Measurements from ENCODE around the gene ANXA7. TPM values are rescaled to one million over a fixed set of nuclear protein-coding genes. Genes with fewer than 3 reads are reported as not detected.
A peak's percentile ranks its signal among the peaks of the same experiment; 100 is the strongest.

ANXA7 gene
- 94.4 and 115 TPM in 2 replicates for total RNA-seq (2014; rRNA removed; shearing (Covaris generic))
- 117 and 124 TPM in 2 replicates for polyA plus RNA-seq (2015; cell fraction: cytosol; rRNA removed)
- polyA plus RNA-seq (2015; cell fraction: nucleus; rRNA removed): 127 and 136 TPM in 2 replicates

DNA sequence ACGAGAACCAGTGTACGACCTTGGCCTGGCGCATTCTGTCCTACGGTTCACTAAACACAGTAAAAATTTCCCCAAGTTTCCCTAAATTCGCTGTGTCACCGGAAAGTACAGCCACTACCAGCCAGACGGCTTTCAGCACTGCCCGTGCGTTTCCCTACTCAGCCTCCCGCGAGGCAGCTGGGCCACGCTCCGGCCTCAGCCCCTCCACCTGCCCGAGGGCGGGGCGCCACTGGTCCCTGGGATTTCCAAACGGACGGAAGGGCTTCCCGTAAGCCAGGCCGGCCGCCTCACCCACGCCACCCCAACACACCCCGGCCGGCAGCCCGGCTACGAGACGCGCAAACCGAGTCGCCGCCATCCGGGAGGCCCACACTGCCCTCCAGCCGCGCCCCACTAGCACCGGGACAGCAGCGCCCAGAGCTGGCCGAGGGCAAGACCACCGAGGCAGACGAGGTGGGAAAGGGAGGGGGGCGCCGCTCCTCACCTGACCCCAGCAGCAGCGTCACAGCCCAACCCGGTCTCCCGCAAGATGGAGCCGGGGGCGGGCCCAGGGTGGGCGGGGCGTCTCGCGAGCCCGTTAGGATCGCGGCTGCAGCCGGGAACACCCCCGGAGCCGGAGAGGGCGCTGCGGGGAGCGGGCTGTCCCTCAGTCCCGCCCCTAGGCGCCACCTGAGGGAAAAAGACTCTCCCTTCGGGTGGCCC lies at the start of gene ANXA7:
Gene ANXA7, minus strand, starts transcription at position 531 of the 702 bp plus-strand sequence. CDS start 13,202 bp downstream, outside the sequence.
- DNase-seq (ENCODE audit: low read depth): peak; percentile 84

DNA sequence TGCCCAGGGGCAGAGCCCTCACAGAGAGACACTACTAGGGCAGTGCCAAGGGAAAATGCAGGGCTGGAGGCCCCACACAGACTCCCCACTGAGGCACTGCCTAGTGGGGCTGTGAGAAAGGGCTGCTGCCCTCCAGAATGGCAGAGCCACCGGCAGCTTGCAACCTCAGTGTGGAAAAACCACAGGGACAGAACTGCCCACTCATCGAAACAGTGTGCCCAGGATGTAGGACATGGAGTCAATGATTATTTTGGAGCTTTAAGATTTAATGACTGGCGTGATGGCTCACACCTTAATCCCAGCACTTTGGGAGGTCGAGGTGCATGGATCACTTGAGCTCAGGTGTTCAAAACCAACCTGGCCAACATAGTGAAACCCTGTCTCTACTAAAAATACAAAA lies 47.0 kb upstream of the ANXA7 start:
- DNase-seq (ENCODE audit: low read depth): no peak

DNA sequence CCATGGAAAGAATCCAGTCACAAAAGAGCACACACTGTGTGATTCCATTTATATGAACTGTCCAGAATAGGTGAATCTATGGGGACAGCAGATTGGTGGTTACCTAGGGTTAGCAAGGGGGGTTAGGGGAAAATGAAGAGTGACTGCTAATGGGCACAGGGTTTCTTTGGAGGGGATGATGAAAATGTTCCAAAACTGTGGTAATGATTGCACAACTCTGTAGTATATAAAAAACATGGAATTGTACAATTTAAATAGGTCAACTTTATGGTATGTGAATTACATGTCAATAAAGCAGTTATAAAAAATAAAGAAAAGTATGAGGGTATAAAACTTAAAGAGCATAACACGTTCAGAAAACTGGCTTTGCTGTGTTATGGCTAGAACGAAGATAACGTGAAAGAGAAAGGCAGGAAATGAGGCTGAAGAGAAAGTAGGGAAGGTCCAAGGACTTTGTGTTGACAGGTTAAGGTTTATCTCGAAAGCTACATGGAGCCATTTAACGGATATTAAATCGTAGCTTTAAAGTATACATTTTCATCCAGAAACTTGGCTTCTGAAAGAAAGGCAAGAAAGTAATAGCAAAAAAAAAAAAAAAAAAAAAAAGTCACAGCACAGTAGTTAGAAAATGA lies 45.9 kb upstream of the ANXA7 start:
- DNase-seq (ENCODE audit: low read depth): no peak

DNA sequence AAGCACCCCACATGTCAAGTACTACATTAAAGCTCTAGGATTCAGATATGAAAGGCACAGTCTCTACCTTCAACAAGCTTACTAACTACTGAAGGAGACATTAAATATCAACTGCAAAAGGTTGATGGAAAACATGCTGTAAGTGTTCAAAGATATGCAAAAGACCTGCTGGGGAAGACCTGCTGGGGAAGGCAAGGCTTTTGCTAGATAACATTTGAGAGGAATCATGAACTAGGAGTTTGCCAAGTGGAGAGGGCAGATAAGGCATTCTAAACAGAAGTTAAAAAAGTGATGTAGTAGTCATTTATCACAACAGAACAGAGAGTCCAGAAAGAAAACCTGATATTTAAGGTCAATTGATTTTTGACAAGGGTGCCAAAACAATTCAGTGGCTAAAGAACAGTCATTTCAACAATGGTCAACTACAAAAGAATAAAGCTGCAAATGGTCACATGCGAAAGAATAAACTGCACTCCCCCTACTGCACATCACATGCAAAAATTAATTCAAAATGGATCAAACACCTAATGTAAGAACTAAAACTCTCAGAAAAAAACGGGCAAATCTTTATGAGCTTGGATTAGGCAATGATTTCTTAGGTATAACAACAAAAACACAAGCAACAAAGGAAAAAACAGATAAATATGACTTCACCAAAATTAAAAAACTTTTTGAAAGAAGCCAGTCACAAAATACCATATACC lies 42.5 kb upstream of the ANXA7 start:
- DNase-seq (ENCODE audit: low read depth): no peak

DNA sequence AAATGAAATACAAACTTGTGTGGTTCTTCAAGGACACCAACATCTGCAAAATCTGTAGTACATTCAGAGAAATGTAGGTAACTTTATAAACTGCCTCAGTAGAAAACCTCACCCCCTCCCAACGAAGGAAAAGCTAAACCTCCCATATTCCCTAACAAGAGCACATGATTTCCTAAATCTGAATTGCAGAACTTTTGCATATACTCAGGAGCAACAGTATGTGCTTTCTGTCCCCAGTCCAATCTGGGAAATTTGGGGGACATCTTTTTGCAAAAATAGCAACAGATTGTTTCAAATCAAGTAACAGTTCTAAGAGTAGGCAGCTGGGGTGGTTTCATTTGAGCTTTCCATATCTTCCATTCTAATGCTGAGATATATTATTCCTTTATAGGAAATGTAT lies 35.3 kb upstream of the ANXA7 start:
- DNase-seq (ENCODE audit: low read depth): no peak

DNA sequence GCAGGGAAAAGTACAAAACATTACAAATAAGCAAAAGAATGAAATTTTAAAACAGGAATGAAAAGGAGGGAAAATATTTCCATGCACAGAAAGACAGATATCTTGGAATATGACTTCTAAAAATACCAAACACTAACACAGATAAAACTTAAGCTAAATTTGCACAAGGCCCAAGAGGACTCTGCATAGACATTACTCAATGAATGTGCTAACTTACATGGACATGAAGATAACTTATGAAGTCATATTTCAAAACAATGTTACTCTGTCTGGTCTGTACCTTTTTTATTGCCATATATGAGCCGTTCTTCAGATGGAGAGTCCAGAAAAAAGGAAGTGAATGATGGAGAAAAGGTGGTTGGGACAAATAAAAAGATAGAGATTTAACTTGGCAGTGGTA lies 34.5 kb upstream of the ANXA7 start:
- DNase-seq (ENCODE audit: low read depth): no peak

DNA sequence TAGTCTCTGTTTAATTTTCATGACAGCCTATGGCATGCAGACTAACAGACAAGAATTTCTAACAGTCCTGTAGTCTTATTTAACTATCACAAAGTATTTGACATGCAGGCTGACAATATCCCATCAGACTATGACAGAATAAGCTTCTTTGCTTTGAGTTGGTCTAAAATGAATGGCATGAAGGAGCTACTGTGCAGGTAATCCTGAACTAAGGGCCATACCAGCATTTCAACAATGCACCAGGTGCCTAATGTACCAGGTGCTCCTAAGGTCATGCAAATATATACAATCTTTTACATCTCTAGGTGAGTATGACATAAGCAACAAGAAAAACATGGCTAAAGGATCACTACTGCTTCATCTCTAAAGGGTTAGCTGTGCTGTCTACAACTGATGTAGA lies 33.1 kb upstream of the ANXA7 start:
- DNase-seq (ENCODE audit: low read depth): no peak

DNA sequence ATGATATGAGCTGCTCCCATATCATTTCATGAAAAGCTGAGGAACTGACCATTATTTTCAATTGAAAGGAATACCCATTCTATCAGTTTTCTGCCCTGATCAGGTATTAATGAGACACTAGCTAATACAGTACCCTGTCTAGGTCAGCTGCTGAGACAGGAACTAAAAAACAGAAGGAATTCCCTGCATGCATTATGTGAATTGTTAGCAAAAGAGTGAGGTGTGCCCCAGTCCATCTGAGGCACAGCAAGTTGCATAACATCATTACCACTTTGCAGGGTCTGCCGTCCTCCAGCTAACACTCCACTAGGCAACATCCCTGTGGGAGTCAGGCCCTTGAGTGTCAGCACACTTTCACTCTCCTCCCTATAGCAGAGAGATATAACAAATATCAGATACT lies 30.6 kb upstream of the ANXA7 start:
- no peak for DNase-seq (ENCODE audit: low read depth)

DNA sequence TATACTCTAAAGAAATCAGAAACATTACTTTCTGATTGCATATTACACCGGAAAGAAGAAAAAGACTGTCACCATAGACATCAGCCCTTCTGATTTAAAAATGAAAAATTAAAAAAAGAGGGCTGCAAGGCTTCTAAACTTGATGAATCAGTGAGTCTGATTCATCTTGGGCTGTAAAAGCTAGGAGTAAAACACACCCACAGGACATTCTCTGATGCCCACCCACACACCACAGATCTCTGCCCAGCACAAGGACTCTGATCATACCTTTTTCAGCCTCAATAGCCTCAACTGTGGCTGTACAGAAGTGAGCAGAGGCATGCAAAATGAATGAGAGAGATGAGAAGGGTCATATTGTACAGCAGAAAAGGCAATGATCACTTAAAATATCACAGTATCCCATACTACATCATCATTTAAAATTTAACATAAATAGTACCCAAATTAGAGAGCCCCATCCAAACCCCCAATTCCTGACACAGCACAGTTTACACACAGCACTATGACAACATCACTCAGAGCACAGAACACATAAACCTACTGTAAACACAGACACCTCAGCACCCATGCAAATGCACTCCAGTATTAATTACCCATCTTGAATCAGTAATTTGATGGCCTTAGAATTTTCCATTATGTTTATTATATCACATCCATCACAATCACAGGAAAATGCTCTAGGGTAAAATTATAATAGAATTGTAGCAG lies 25.9 kb upstream of the ANXA7 start:
- peak; percentile 80 for DNase-seq (ENCODE audit: low read depth)

DNA sequence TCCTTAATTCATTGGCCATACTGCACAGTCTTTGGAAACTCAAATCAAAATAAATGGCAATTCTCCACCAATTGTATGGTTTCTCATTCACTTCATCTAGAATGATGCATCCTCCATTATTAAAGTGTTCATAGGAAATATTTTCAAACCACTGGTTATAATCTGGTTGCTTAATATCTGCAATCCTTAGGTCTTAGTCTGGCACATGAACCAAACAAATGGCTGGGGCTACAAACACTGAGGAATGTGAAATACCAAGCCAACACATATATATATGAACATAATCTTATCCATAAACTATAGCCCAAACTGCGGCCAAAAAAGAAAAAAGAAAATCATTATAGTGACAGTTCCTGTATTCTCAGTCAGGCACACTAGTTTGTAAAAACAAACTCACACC lies 25.2 kb upstream of the ANXA7 start:
- DNase-seq (ENCODE audit: low read depth): no peak

DNA sequence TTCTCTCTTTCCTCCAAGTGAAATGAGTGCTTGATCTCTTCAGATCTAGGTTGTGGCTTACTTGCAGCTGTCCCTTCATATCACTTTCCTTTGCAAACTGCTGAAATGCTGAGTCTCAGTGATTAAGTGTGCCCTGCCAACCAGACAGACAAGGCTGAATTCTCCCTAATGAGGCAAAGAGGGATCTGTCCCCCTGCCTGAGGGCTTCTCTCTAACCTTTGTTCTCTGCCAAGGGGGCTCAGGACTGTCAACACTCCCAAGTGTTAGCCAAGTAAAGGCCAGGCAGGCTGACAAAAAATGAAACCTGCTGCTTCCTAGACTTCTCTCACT lies 19.6 kb upstream of the ANXA7 start, which contains the start of gene MSS51:
Gene MSS51, minus strand, starts transcription at position 24 of the 330 bp plus-strand sequence. CDS start 5,277 bp downstream, outside the sequence.
- DNase-seq (ENCODE audit: low read depth): no peak

DNA sequence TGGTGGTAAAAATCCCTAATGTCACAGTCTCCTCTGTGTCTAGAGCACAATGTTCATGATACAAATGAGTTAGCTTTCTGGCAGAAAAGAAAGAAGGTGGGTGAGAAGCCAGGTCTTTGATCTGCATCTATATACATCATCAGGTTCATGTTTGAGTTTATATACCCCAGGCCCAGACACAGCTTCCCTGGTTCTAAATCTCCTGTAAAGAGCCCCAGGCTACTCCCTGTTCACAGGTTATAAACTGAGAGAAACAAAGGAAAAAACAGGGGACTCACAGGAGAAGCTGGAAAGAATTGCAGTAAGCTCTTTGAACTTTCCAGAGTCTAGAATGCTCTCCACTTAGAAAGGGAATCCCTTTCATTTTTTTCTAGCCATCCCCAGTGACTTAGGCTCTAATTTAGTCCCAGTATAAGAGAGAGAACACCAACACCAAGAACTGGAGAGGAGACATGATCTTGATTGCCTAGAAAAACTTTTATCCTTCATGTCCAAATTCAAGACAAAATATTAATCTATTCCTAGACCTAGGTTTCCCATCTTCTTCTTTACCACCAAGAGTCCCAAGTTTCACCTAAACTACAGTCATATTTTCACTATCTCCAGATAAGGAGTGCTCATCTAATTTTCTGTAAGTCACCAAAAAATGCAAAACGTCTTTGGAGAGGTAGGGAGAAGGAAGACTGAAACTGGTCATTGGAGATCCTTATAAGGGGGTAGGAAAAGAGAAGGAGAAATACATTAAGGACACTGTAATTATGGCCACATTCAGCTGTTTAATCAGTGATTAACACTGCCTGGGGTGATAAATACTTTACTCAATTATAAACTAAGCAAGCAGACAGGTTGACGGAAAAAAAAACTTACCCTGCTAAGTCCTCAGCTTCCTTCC lies 19.0 kb upstream of the ANXA7 start:
- DNase-seq (ENCODE audit: low read depth): no peak

DNA sequence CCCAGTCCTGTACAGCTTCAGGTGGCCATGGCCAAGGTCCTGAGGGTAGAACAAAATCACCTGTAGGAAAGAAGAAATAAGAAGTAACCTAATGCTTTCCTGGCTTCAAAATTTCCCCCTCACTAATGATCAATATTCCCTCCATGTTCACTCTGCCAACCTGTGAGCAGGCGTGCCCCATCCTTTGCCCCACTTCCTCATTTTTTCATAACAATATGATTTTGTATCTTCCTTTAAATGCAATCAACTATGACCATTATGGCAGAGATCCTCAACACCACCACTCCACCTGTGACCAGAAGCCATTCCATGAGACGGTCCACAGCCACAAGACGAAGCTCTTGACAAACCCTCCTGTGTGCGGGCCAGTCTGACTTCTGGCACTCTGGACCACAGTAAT lies 12.5 kb upstream of the ANXA7 start:
- no peak for DNase-seq (ENCODE audit: low read depth)

DNA sequence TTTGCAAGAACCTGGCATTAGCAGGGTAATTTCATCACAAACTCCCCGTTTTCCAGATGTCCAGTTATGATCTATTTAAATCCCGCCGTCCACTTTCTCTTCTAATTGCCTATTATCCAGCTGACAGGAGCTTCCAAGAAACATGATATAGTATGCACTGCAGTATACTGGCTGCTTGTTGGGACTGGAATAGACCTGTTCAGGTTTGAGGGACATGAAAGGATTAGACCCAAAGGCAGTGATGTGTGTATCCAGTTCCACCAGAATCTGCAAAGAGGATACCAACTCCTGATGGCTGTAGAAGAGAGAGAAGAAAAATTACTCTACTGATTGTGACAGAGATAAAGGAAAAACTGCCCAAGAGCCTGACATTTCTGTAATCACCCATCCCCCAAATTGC lies 10.6 kb upstream of the ANXA7 start:
- no peak for DNase-seq (ENCODE audit: low read depth)

DNA sequence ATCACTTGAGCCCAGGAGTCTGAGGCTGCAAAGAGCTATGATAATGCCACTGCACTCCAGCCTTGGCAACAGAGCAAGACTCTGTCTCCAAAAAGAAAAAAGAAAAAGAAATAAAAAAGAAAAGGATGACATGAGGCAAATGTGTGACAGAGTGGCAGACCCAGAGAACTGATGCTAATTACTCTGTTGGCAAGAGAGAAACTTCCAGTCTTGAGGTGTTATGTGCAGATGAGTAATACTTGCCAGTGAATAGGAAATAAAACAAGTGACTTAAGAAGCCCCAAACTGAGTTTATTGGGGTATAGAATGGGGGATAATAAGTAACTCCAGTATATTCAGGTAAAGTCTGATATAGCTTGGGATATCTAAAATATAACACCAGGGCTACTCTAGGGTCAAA lies 9.5 kb upstream of the ANXA7 start:
- no peak for DNase-seq (ENCODE audit: low read depth)

DNA sequence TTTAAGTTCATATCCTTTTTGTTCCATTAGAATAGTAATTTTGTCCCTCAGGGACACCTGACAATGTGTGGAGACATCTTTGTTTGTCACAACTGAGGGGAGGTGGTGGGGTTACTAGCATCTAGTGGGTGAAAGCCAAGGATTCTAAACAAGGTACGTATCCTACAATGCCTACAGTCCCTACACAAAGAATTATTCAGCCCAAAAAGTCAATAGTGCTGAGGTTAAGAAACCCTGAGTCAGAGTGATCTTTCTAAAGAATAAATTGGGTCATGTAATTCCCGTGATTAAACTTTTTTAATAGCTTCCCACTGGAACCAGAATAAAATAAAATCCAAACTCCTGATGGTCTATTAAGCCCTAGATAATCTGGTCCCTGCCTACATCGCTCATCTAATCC lies 2.7 kb upstream of the ANXA7 start:
- DNase-seq (ENCODE audit: low read depth): no peak

DNA sequence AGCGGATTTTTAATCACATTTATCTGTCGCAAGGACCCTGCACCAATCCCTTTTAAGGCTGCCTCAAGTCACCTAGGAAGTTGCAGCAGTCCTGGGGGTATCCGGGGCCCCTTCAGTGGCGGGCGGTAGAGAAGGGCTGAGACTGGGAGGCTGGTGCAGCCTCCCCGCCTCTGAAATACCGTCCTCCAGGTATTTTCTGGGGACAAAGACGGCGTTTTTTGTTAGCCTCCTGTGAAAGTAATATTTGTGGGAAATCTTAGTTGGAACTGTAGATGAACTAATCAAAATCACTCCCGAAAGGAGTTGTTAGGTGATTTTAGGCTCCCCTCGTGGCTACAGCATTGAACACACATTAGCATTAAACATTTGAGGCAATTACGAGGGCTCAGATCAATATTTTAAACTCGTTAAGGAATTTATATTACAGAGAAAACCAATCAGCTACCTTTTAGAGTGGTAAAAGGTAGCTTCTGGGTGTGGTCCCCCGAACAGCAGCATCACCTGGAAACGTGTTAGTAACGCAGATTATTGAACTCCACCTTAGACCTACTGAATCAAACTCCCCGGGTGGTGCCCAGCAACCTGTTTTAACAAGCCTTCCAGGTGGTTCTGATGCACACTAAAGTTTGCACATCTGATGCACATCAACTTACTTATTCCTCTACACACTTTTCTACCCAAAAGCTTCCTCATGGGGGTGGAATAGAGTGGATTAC lies 530 bp upstream of the ANXA7 start:
- DNase-seq (ENCODE audit: low read depth): no peak

DNA sequence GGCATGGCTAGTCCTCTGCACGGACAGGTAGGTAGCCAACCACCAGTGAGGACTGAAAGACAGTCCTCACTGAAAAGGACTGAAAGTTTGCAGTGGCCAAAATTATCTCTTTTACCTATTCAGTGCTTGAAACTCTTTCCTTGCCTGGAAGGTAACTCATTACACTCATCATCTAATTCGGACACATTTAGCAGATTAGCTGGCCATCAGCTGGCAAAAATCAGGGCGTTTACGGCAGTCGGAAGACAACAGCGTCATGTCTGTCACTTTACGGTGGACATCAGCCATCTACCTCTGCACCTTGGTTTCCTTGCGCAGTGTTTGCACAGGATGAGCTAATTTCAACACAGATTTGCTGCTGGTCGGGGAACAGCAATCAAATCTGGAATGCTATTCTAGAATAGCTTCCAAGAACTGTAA lies 740 bp downstream of the ANXA7 start:
- DNase-seq (ENCODE audit: low read depth): peak; percentile 63

DNA sequence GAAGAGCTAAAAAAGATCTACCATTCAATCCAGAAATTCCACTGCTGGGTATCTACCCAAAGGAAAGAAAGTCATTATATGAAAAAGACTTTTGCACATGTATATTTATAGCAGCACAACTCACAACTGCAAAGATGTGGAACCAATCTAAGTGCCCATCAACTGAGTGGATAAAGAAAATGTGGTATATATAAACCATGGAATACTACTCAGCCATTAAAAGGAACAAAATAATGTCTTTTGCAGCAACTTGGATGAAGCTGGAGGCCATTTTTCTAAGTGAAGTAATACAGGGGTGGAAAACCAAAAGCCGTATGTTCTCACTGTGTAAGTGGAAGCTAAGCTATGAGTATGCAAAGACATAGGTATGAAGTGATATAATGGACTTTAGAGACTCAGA lies 3.0 kb downstream of the ANXA7 start:
- no peak for DNase-seq (ENCODE audit: low read depth)

DNA sequence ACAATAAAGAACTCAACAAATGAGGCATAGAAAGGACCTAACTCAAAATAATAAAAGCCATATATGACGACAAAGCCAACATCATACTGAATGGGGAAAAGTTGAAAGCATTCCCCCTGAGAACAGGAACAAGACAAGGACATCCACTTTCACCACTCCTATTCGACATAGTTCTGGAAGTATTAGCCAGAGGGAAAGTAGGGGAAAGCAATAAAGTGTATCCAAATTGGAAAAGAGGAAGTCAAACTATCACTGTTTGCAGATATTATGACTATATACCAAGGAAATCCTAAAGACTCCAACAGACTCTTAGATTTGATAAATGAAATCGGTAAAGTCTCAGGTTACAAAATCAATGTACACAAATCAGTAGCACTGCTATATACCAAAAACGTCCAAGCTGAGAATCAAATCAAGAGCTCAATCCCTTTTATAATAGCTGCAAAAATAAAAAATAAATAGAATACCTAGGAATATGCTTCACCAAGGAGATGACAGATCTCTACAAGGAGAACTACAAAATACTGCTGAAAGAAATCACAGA lies 4.8 kb downstream of the ANXA7 start:
- no peak for DNase-seq (ENCODE audit: low read depth)

Measured in HT1080 (cell line).